ENCODE measurements around the gene C15orf40. TPM values are rescaled to one million over a fixed set of nuclear protein-coding genes. Genes with fewer than 3 reads are reported as not detected.
"Not testable (repeated sequence)": the region's sequence is repeated elsewhere in the genome, so short reads cannot be mapped to it uniquely, and the experiment has no call there.

C15orf40 gene
- total RNA-seq, 3 donors from 2014 or later: 10.2 to 26.8 (median 14.6) TPM

GRCh38 chr15:83044156-83044555, 32.7 kb upstream of the C15orf40 start:
- DNase-seq (ENCODE audit: low spot score in 2 of 2): no peak
- no peak overlapping the region for H3K4me3 ChIP-seq
- TF ChIP-seq POLR2AphosphoS5 (IDR thresholded peaks at IDR 0.05) (no peak), CTCF (IDR thresholded peaks at IDR 0.05) (no peak), POLR2A (IDR thresholded peaks at IDR 0.05) (no peak)
- no peaks in the 10 kb centered on the region for H3K4me1 ChIP-seq
- no peak overlapping the region for H3K27ac ChIP-seq
- H3K36me3 ChIP-seq: no peaks in the 10 kb centered on the region
- intact Hi-C loops (cut with DNase I; ENCODE audit: low total_unique reads): no loop called here
- H3K9me3 ChIP-seq: no peaks in the 10 kb centered on the region
- H3K27me3 ChIP-seq: no peaks in the 10 kb centered on the region

GRCh38 chr15:83039206-83039605, 27.8 kb upstream of the C15orf40 start:
- no peaks in the 10 kb centered on the region for H3K36me3 ChIP-seq

GRCh38 chr15:83036253-83036652, 24.8 kb upstream of the C15orf40 start:
- no peak overlapping the region for H3K27ac ChIP-seq
- no peak overlapping the region for H3K4me3 ChIP-seq
- H3K36me3 ChIP-seq: no peaks in the 10 kb centered on the region
- intact Hi-C loops (cut with DNase I; ENCODE audit: low total_unique reads): no loop called here
- H3K9me3 ChIP-seq: no peaks in the 10 kb centered on the region
- DNase-seq (ENCODE audit: low spot score in 2 of 2): no peak
- H3K27me3 ChIP-seq: no peaks in the 10 kb centered on the region
- TF ChIP-seq CTCF (IDR thresholded peaks at IDR 0.05): no peak
- H3K4me1 ChIP-seq: no peaks in the 10 kb centered on the region

More at GRCh38 chr15:83039206-83039605, 27.8 kb upstream of the C15orf40 start:
- intact Hi-C loops (cut with DNase I; ENCODE audit: low total_unique reads): no loop called here
- no peak for DNase-seq (ENCODE audit: low spot score in 2 of 2)
- no peaks in the 10 kb centered on the region for H3K4me1 ChIP-seq
- no peak overlapping the region for H3K27ac ChIP-seq
- H3K9me3 ChIP-seq: no peaks in the 10 kb centered on the region
- TF ChIP-seq CTCF (IDR thresholded peaks at IDR 0.05) (no peak), POLR2AphosphoS5 (IDR thresholded peaks at IDR 0.05) (no peak), POLR2A (IDR thresholded peaks at IDR 0.05) (no peak)
- no peaks in the 10 kb centered on the region for H3K27me3 ChIP-seq
- no peak overlapping the region for H3K4me3 ChIP-seq

GRCh38 chr15:83031234-83031633, 19.8 kb upstream of the C15orf40 start:
- H3K9me3 ChIP-seq; H3K4me1 ChIP-seq; H3K27ac ChIP-seq; H3K36me3 ChIP-seq; H3K4me3 ChIP-seq; H3K27me3 ChIP-seq; intact Hi-C loops (cut with DNase I; ENCODE audit: low total_unique reads); DNase-seq (ENCODE audit: low spot score in 2 of 2): not testable (repeated sequence)

- H3K27ac ChIP-seq: no peak overlapping the region
- no peak for DNase-seq (ENCODE audit: low spot score in 2 of 2)
- intact Hi-C loops (cut with DNase I; ENCODE audit: low total_unique reads): no loop called here
- no peak overlapping the region for H3K4me3 ChIP-seq
- H3K27me3 ChIP-seq: no peaks in the 10 kb centered on the region
- TF ChIP-seq POLR2A (IDR thresholded peaks at IDR 0.05) (no peak), POLR2AphosphoS5 (IDR thresholded peaks at IDR 0.05) (no peak), CTCF (IDR thresholded peaks at IDR 0.05) (no peak)
- no peaks in the 10 kb centered on the region for H3K36me3 ChIP-seq
- no peaks in the 10 kb centered on the region for H3K9me3 ChIP-seq
- H3K4me1 ChIP-seq: no peaks in the 10 kb centered on the region
Observed at GRCh38 chr15:83030021-83030420, 18.6 kb upstream of the C15orf40 start.

DNA sequence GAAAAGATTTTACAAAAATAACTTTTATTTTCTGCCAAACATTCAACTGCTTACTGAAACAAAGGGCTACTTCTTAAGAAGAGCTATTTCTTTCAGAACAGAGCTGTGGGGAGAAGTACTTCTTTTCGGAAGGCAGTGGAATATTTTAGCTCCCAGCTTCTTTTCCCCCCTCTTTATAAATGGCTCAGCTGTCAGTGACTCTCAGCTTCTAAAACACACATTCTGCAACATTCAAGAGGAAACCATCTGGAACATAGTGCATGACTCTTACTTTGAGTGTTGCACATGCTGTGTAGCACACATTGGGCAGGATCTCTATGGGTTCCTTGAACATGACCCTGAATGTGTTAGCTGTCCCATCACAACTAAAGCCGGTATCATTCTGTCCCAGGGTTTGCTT, 7.0 kb upstream of the C15orf40 start:
- no peak for DNase-seq (ENCODE audit: low spot score in 2 of 2)
- Histone ChIP-seq H3K4me1 (no peaks in the 10 kb centered on the region), H3K9me3 (no peaks in the 10 kb centered on the region), H3K27ac (no peak overlapping the region), H3K4me3 (no peak overlapping the region), H3K27me3 (no peaks in the 10 kb centered on the region), H3K36me3 (peaks cover 7% of the 10 kb centered on the region)
- no peak for TF ChIP-seq POLR2A (IDR thresholded peaks at IDR 0.05)
- intact Hi-C loops (cut with DNase I; ENCODE audit: low total_unique reads): no loop called here

Data from breast epithelium (tissue), 4 donors.